ENCODE results near the gene GNMT.
"Not testable (repeated sequence)": the region's sequence is repeated elsewhere in the genome, so short reads cannot be mapped to it uniquely, and the experiment has no call there.

The GNMT gene

GRCh38 chr6:42942444-42942843 lies 18.1 kb upstream of the GNMT start:
- no peak for DNase-seq

- no peak for DNase-seq
Observed at GRCh38 chr6:42947950-42948349, 12.6 kb upstream of the GNMT start.

GRCh38 chr6:42952389-42952788 lies 8.2 kb upstream of the GNMT start:
- no peak for DNase-seq

GRCh38 chr6:42954405-42954804 lies 6.1 kb upstream of the GNMT start:
- DNase-seq = not testable (repeated sequence)

- no peak for DNase-seq
Observed at GRCh38 chr6:42958125-42958524, 2.4 kb upstream of the GNMT start.

- no peak for DNase-seq
Observed at GRCh38 chr6:42959917-42960242, 674 bp upstream of the GNMT start.

- no peak for DNase-seq
Observed at GRCh38 chr6:42961020-42961470, 491 bp downstream of the GNMT start.

- no peak for DNase-seq
Observed at GRCh38 chr6:42962096-42962495, 1.5 kb downstream of the GNMT start.

- DNase-seq = no peak
Observed at GRCh38 chr6:42962502-42963178, 2.1 kb downstream of the GNMT start.

GRCh38 chr6:42963179-42963854 lies 2.8 kb downstream of the GNMT start:
- no peak for DNase-seq

GRCh38 chr6:42963855-42964605 lies 3.5 kb downstream of the GNMT start:
- DNase-seq = peak; percentile 48 to 61 (median 57)

GRCh38 chr6:42966571-42966970 lies 6.0 kb downstream of the GNMT start:
- peak; percentile 29 to 57 (median 49) for DNase-seq

GRCh38 chr6:42967228-42967627 lies 6.7 kb downstream of the GNMT start:
- DNase-seq = no peak

- DNase-seq = no peak
Observed at GRCh38 chr6:42968126-42968701, 7.7 kb downstream of the GNMT start.

- no peak for DNase-seq
Observed at GRCh38 chr6:42968783-42969182, 8.2 kb downstream of the GNMT start.

GRCh38 chr6:42969431-42969830 lies 8.9 kb downstream of the GNMT start:
- DNase-seq = peak in 1 of 4 experiments; percentile 26

- no peak for DNase-seq
Observed at GRCh38 chr6:42969934-42970333, 9.4 kb downstream of the GNMT start.

GRCh38 chr6:42970871-42971612 lies 10.5 kb downstream of the GNMT start:
- DNase-seq = peak in 3 of 4 experiments; percentile 39 to 56 (median 42)

GRCh38 chr6:42971746-42972327 lies 11.3 kb downstream of the GNMT start:
- DNase-seq = no peak

- DNase-seq = peak; percentile 59 to 79 (median 76)
Observed at GRCh38 chr6:42973926-42974325, 13.4 kb downstream of the GNMT start.

GRCh38 chr6:42974919-42975505 lies 14.5 kb downstream of the GNMT start:
- DNase-seq = no peak

- DNase-seq = peak; percentile 32 to 62 (median 42)
Observed at GRCh38 chr6:42978487-42978838, 17.9 kb downstream of the GNMT start.
